ENCODE measurements around the gene RACGAP1.

RACGAP1 gene

GRCh38 chr12:49941556-49942511, 83.5 kb downstream of the RACGAP1 start:
- no peak for DNase-seq (ENCODE audit: low read depth in 2 of 2)

GRCh38 chr12:49939707-49940106, 85.6 kb downstream of the RACGAP1 start:
- DNase-seq (ENCODE audit: low read depth in 2 of 2): no peak

- DNase-seq (ENCODE audit: low read depth in 2 of 2): no peak
Measured at GRCh38 chr12:49939307-49939706, 86.0 kb downstream of the RACGAP1 start.

All from fibroblast of skin of left quadriceps (primary cell).